Central memory CD4-positive, alpha-beta T cell (primary cell): ENCODE data around the gene CHD3.

Experiments
- DNase-seq: peaks from one replicate; pipeline ENCODE4 v3.0.0; 2022

CHD3 gene

GRCh38 chr17:7875804-7876370 lies 12.7 kb upstream of the CHD3 start:
- no peak for DNase-seq

DNA sequence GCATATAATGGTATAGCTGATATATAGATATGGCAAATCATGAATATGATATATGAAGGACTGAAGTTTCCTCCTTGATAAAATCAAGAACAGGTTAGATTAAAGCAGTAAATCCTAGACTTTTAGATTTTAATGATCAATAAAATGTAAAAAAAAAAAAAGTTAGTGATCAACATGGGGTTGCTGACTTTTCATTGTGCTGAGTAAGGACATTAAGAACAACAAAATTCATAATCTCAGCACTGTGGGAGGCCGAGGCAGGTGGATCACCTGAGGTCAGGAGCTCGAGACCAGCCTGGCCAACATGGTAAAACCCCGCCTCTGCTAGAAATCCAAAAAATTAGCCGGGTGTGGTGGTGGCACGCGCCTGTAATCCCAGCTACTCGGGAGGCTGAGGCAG lies 10.4 kb upstream of the CHD3 start:
- no peak for DNase-seq

DNA sequence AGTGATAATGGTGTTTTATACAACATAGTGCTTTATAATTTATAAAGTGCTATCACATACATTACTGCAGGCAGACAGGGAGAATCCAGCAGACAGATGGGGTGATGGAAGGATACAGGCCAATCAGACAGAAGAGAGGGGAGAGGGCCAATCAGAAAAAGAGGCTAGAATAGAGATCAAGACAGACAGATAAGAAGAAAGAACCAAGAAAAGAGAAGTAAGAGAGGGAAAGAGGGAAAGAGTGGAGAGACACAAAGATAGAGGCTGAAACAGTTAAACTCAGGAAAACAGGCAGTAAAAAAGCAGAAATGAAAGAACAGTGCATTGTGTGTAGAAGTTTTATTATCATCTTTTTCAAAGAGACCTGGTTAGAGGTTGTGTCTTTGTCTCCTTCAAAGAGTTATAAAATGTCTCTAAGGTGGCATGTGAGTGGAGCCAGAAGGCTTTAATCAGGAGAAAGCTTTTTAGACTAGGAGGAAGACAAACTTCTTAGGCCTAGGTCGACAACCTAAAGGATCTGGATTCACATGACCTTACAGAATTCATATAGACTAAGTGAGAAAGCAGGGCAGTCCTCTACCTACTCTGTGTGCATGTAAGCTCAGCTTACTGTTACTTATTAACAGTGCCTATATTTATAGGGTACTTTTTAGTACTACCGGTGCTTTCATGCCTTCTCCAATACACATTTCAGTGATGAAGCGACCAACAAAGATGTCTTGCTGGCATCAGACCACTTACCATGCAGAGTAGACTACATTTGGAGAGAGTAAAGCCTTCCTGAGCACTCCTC lies 8.3 kb upstream of the CHD3 start:
- no peak for DNase-seq

DNA sequence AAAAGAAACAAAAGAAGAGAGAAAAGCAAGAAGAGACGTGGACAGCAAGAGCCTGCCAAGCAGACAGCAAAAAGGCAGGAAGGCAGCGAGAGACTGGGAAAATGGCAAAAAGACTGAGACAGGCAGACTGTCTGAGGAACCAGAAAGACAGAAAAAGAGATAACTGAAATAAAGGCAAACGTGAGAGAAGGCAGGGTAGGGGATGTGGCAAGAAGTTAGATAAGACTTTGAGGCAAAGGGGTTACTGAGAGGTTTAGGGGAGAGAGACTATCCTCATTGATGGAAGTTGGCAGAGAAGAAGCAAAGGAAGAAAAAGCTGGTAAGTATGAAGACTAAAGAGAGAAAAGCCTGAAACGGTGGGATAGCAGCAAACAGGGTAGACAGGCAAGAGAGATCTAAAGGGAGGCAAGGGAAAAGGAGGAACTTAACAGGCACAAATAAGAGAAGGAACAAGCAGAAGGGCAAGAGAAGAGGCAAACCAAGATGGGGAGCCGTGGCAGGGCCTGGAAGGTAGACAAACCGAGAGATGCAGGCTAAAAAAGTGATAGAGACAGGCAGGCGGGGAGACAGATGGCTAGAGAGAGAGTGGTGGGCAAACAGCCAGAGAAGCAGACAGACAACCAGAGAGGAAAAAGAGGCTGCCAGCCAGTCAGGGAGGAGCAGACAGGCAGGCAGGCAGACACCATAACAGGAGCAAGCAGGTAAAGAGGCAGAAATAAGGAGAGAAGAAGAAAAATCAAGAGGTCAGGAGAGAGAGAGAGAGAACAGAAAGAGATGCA lies 7.1 kb upstream of the CHD3 start:
- no peak for DNase-seq

GRCh38 chr17:7882068-7882467 lies 6.5 kb upstream of the CHD3 start:
- DNase-seq = no peak

- no peak for DNase-seq
Observed at GRCh38 chr17:7882629-7883028, 6.0 kb upstream of the CHD3 start.

GRCh38 chr17:7883781-7884386 lies 4.7 kb upstream of the CHD3 start:
- peak; percentile 42 for DNase-seq

DNA sequence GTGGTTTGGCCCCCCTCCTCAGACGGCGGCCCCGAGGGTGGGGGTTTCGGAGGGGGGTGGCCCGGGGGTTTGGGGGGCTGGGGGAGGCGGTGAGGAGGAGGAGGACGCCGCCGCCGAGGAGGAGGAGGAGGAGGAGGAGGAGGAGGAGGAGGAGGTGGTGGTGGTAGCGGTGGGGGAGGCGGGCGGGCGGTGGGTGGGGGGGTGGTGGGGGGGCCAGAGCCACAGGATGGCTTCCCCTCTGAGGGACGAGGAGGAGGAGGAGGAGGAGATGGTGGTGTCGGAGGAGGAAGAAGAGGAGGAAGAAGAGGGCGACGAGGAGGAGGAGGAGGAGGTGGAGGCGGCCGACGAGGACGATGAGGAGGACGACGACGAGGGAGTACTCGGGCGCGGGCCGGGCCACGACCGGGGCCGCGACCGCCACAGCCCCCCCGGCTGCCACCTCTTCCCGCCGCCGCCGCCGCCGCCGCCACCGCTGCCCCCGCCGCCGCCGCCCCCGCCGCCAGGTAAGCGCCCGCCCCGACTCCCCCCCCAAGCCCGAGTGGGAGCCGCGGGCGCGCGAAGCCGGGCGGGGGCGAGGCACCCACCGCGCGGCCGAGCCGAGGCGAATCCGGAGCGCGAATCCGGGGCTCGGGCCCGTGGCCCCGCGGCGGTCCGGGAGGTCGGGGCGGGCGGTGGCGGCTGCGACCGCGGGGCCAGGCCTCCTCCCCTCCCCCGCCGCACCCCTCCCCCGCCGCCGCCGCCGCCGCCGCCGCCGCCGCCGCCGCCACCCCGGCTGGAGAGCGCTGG lies 3.8 kb upstream of the CHD3 start:
- DNase-seq = peak; percentile 31

- DNase-seq = peak; percentile 38
Observed at GRCh38 chr17:7885367-7886226, 3.0 kb upstream of the CHD3 start.

DNA sequence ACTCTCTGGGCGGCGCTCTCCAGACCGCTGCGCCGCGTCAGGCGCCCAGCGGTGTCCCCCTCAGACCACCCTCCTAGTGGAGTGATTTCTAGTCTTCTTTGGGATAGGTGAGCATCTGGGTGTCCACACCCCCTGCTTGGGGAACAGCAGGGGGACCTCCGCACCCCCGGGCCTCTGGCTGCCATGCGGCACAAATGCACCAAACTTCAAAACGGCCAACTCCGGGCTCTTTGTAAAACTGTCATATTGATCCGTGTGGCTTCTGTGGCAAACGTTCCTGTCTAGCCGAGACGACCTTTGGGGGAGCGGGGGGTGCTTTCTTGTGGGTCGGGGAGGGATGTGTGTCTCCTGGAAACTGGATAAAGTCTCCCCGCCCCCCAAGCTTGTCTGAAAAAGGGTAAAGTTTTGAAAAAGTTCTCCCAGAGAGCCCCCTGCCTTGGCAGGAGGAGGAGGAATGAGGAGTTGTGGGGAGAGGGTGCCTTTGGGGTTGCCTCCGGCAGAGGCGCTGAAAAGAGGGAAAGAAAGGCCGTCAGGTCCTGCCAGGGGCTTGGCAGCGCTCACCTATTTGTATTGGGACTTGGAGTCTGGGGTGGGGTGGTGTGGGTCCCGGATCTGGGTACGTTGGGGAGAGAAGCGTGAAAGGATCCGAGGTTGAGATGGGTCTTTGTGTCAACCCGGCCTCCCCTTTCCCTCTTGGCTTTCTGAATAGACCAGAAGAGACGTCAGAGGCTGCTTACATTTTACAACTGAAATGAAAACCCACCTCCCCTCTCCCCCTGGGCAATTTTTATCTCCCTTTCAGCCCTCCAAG lies 2.2 kb upstream of the CHD3 start:
- peak; percentile 71 for DNase-seq

DNA sequence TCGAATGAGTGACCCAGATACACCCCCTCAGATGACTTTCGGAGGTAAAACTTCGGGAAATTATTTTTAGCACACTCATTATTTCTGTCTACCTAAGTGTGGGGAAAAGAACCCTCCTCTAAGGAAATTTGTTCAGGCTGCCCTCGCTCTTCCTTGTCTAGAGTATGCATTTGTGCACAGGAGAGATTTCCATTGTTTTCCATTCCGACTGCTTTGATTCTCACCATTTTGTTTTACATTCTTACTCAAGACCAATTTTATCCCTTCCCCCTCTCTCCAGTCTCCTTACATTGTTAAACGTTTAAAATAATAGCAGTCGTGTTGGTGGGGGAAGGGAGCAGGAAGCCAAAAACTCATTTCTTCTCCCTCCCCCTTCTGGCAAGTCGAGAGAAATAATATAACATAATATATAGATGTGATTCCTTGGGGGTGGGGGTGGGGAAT lies 1.5 kb upstream of the CHD3 start:
- no peak for DNase-seq

DNA sequence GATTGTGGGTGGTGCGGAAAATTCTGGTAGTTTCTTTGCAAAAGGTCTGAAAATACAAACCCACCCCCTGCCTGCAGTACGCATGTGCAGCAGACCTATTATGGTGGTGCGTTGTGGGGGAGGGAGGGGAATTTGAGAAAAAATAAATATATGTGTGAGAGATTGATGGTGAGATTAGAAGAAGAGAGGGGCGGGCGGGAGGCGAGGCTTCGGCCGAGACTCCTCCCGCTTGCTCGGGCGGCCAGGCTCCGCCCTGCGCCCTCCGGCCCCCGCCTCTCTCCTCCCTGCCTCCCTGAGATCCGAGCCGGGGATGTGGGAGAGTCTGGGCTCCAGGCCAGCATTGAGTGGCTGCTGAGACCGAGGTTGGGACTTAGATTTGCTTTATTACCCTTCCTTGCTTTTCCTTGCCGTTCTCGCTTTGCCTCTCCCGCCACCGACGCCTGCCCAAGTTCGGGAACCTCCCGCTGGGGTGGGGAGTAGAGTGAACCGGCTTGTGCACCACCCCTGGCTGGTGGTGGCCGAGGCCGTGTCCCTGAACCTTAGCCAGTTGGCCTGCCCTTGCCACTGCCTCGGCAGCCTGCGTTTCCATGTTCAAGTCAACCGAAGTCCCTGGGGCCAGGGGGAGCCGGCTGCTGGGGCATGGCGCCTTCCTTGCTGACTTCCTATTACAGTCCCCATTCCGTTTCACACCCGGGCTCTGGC lies 956 bp upstream of the CHD3 start:
- DNase-seq = peak; percentile 91

- DNase-seq = peak; percentile 3
Observed at GRCh38 chr17:7889166-7889955, 772 bp downstream of the CHD3 start.

GRCh38 chr17:7893187-7893880 lies 4.7 kb downstream of the CHD3 start:
- no peak for DNase-seq

GRCh38 chr17:7894226-7894625 lies 5.6 kb downstream of the CHD3 start:
- no peak for DNase-seq

- DNase-seq = no peak
Observed at GRCh38 chr17:7894866-7895265, 6.3 kb downstream of the CHD3 start.

GRCh38 chr17:7897090-7897489 lies 8.5 kb downstream of the CHD3 start:
- DNase-seq = no peak

DNA sequence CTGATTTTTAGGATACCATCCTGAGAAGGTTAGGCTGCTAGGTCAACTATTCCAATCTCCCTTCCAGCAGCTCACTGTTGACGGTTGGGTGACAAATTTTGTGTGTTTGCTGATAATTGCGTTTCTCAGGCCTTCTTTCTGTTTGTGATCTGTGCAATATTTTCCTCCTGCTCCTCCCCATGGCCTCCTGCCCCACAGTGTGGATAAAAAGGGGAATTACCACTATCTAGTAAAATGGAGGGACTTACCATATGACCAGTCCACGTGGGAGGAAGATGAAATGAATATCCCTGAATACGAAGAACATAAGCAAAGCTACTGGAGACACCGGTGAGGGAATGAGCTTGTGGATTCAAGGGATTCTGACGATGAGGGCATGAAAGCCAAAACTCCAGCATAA lies 9.2 kb downstream of the CHD3 start:
- peak; percentile 26 for DNase-seq
